HG03103 (cell line): Measurements from ENCODE around the gene OR2T4.

Experiments used
- ATAC-seq: cut with Tn5 transposase; IDR thresholded peaks from one replicate; pipeline ENCODE4 v1.9.1; 2021; ENCODE audit warnings: low read depth; ENCODE audit not compliant: unreplicated experiment

The OR2T4 gene, protein sequence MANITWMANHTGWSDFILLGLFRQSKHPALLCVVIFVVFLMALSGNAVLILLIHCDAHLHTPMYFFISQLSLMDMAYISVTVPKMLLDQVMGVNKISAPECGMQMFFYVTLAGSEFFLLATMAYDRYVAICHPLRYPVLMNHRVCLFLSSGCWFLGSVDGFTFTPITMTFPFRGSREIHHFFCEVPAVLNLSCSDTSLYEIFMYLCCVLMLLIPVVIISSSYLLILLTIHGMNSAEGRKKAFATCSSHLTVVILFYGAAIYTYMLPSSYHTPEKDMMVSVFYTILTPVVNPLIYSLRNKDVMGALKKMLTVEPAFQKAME

GRCh38 chr1:248361121-248361715 is at the start of gene OR2T4:
Gene OR2T4, plus strand, starts transcription at chr1:248361665. Its CDS starts 0 bp downstream, at chr1:248361665.
- ATAC-seq: no peak

GRCh38 chr1:248316796-248317195 is 44.7 kb upstream of the OR2T4 start:
- ATAC-seq: no peak

DNA sequence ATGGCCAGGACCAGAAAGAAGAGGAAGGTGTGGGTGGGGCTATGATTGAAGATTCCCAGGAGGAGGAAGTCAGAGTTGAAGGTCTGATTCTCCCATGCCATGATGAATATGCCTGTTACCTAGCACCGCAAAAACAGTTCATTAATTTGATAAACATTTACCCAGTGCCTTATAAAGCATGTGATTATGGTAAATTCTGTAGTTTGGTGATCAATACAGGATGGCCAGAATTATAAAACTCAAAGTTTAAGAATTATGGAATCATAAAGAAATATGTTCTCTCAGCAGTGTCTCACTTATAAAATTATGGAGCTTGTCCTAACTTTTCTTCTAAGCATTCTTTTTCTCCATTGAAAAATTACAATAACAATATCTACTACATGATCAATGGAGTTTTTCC is 37.0 kb upstream of the OR2T4 start, which contains the start of gene OR2M7:
Gene OR2M7 (minus strand): TSS at position 101 of the 400 bp plus-strand sequence. CDS start 0 bp downstream, at position 101.
- ATAC-seq: no peak

DNA sequence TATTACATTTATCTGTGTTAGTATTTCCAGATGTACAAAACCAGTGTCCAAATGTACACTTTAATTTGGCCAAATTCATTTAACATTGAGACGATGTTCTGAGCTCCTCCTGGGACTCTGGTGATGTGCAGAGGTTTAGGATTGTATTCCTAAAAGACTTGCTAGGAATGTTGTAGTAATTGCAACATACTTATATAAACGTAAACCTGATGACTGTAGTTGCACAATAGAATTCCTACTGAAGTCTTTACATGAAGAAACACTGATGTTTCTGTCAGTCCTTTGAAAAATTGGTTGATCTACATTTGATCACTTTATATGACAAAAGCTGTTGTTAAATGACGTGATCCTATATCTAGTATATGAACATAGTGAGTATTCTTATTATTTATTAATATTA is 18.0 kb upstream of the OR2T4 start:
- ATAC-seq: no peak

GRCh38 chr1:248348475-248348874 is 13.0 kb upstream of the OR2T4 start, which contains the start of gene OR14C36:
Gene OR14C36, plus strand, starts transcription at chr1:248348775. Its CDS starts 0 bp downstream, at chr1:248348775.
- ATAC-seq: no peak

DNA sequence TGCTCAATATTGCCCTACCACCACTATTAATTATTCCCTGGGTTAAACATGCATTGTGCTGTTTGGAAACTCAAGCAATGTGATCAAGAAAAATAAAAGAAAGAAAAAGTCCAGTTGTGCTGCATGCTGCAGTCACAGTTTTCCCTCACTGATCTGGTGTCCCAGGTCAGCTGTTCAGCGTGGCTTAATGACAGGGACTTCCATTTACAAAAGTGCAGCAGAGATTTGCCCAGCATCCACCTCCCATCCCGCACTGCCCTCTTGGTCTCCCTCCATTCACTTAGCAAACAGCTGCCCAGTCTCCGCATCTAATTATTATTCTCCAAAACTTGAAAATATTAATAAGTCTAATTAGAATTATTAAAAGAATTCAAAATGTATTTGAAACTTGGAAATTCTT is 2.0 kb upstream of the OR2T4 start:
- no peak for ATAC-seq

DNA sequence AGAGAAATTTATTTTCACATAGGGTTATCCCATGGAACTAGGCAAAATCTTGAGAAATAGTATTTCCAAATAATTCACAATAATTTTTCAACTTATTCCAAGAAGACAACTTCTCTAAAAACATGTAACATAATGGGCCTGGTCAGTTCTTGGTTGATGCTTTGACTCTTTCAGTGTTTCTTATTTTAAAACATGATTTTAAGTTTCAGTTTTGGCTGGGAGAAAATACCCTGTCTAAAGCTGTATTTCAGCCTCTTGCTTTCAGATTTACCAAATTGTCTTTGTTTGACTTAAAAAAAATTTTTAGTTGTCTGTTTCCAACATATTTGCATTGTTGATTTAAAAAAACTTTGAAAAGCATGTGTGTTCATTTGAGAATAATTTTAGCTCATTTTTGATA is 5.1 kb downstream of the OR2T4 start:
- no peak for ATAC-seq

DNA sequence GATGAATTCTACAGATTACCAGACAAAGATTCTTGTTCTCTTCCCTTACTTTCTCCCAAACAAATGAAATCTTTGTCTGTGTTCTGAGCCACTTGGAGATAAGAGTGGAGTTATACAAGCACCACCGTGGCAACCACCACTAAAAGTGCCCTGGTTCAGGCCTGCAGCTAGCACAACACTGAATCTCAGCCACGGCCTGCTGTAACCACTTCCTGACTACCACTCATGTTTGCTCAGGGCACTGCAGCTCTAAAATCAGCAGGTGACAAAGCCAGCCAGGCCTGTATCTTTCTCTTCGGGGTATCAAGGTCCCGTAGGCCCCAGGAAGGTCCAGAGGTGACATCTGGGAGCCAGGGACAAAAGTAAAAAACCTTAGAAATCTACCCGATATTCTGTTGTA is 10.9 kb downstream of the OR2T4 start:
- ATAC-seq: no peak

DNA sequence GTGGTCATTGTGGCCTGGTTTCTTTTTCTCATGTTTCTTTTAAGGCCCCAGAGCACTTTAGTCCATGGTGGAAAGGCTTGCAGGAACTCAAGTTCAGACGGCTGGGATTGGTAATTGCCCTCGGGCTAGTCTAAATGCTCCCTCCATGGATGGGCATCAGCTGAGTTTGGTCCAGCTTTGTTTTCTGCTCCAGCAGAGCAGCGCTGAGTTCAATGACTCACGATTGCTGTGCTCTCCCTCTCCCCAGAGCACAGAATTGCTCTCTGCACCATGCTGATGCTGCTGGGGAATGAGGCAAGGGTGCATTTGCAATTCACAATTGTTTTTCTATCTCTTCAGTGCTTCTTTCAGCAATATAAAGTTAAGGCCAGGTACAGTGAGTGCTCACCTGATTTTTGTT is 12.3 kb downstream of the OR2T4 start:
- no peak for ATAC-seq

- ATAC-seq: no peak
Observed at GRCh38 chr1:248375446-248375845, 14.0 kb downstream of the OR2T4 start, which contains the start of gene OR2T6. Gene OR2T6, plus strand, starts transcription at chr1:248375746. Its CDS starts 11,863 bp downstream, at chr1:248387609.

DNA sequence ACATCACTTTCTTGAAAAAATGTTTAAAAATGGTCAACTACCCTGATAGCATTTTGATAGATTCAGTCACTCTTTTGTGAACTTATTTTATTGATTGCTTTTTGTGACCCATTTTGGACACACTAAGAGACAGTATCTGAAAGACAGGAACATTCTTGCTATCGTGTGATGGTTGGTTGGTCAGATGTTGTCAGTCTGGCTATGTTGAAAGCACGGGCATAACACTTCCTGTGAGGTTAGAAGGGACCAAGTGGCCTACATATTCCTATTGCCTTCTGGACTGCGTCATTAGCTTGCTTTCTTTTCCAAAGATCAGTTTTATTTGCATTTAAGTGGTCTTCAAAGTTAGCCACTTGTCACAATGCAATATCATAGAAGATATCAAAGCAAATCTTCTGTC is 15.5 kb downstream of the OR2T4 start:
- no peak for ATAC-seq

GRCh38 chr1:248380854-248381253 is 19.4 kb downstream of the OR2T4 start:
- no peak for ATAC-seq

DNA sequence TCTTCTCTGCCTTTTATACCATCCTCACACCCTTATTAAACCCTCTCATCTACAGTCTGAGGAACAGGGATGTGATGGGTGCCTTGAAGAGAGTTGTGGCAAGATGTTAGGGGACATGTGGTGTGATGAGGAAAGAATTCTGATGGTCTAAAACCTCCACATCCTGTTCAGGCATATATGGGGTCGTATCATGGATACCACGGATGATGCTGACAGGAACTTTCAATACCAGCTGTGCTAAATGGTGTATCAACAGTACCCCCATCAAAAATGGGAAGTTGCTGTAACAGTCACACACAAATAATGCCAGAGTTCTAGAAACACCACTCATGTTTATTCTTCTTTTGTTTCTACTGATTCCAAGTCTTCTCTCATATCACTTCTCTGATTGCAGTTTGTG is 27.0 kb downstream of the OR2T4 start:
- no peak for ATAC-seq

DNA sequence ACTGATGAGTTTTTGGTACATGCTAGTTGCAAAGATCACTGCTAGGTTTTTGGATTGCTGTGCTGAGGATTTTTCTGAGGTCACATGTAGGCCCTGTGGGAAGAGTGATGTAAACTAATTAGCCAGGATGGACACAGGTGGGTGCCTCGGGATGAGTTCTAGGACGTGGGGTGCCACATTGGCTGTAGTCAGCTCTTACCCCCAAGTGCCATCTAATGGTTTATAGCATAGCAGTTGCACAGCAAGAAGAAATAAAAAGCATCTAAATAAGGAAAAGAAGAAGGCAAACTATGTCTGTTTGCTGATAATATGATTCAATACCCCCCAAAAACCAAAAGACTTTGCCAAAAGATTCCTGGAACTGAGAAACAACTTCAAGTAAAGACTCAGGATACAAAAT is 31.6 kb downstream of the OR2T4 start:
- ATAC-seq: no peak

GRCh38 chr1:248402748-248403147 is 41.3 kb downstream of the OR2T4 start, which contains the start of gene OR2T1:
Gene OR2T1, plus strand, starts transcription at chr1:248403048. Its CDS starts 3,100 bp downstream, at chr1:248406148.
- ATAC-seq: no peak

DNA sequence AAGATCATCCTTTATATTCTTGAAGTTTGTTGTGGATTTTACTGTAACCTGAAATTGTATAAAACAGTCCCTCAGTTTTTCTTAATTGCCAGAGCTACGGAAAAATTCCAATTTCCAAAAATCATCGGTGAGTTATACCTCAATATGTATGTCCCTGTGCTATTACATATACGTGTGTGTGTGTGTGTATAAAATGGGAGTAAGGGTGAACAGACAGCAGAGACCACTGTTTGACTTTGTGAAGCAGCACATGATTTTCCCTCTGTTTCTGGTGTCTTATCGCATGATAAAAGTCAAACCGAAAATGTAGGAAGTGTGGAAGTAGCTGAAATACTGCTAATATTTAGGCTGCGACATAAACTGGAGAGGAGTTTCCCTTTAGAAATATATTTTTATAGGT is 42.6 kb downstream of the OR2T4 start:
- no peak for ATAC-seq

DNA sequence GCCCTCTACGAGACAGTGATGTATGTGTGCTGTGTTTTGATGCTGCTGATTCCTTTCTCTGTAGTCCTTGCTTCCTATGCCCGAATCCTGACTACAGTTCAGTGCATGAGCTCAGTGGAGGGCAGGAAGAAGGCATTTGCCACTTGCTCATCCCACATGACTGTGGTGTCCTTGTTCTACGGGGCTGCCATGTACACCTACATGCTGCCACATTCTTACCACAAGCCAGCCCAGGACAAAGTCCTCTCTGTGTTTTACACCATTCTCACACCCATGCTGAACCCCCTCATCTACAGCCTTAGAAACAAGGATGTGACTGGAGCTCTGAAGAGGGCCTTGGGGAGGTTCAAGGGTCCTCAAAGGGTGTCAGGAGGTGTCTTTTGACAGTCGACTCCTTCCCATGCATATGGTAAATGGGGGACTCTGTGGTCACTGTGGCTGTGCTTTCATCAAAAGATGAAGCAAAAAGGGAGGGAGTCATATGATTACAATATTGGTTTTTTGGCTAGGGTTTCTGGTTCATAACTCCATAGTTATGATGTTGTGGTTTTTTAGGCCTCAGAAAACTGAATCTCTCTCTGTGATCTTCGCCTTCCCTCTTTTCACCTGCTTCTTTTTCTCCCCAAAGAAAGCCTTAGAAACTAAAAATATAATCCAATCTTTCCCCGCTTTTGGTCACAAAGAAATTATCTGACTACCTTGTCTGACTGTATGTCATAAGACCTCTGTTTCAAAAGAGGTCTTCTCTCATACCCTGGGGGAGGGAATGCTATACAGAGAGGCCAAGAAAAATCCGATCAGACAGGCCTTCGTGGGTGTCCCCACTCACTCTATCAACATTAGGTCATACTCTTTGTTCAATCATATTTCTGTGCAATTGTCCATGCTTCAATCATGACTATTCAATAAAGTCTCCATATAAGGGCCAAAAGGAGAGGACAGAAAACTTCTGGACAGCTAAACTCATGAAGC is 45.5 kb downstream of the OR2T4 start:
- ATAC-seq: no peak
